Psoas muscle (tissue), 8 donors: ENCODE data around the gene TPM3. TPM values are rescaled to one million over a fixed set of nuclear protein-coding genes. Genes with fewer than 3 reads are reported as not detected.

ENCODE experiments used
- ATAC-seq, 4 donors: fragments of 200-7000 bp; cut with Tn5 transposase; one replicate each; pipeline ENCODE4 v1.9.1; 2020; ENCODE audit warnings: moderate library complexity in 3 of 4, mild to moderate bottlenecking in 2 of 4
- DNase-seq, 2 donors: peaks; one replicate each; pipeline ENCODE4 v3.0.0-alpha.2; 2020
- H3K27ac ChIP-seq: fragments of 200-600 bp; one replicate; pipeline ENCODE4 v1.8.0; 2022
- H3K27me3 ChIP-seq, 3 donors: fragments of 200-600 bp in 1 of 3; one replicate each; pipeline versions ENCODE4 v1.6.1 to v1.8.0; 2013 to 2022; ENCODE audit warnings: low read length in 2 of 3, mild to moderate bottlenecking in 2 of 3, moderate library complexity in 1 of 3; ENCODE audit not compliant: insufficient read depth in 3 of 3
- H3K36me3 ChIP-seq, 2 donors: fragments of 200-600 bp in 1 of 2; one replicate each; pipeline versions ENCODE4 v1.6.1 to v1.8.0; 2013 to 2022; ENCODE audit warnings: low read depth in 1 of 2, mild to moderate bottlenecking in 1 of 2, moderate library complexity in 1 of 2; ENCODE audit not compliant: insufficient read depth in 1 of 2
- H3K4me1 ChIP-seq: fragments of 200-600 bp; one replicate; pipeline ENCODE4 v1.8.0; 2022
- H3K4me3 ChIP-seq: fragments of 200-600 bp; one replicate; pipeline ENCODE4 v1.8.0; 2022; ENCODE audit warnings: mild to moderate bottlenecking
- H3K9me3 ChIP-seq: fragments of 200-600 bp; one replicate; pipeline ENCODE4 v1.8.0; 2022
- CTCF ChIP-seq: fragments of 200-600 bp; IDR thresholded peaks from one replicate; pipeline ENCODE4 v1.8.0; 2022; ENCODE audit warnings: antibody characterized with exemption
- WGBS, 3 donors: extraction: QIAGEN DNeasy Blood & Tissue Kit; methylation state at CpG; one replicate each; pipeline versions ENCODE4 v1.1.6 to v1.1.7; 2013; 5-methylcytosine and 5-hydroxymethylcytosine counted together
- intact Hi-C, 2 donors: fragments of 100-400 bp; cut with DNase I; formaldehyde crosslinking; loops; one replicate each; pipeline versions ENCODE4 v1.11.0 to v1.14.2; 2022
- polyA plus RNA-seq, 3 donors: library from polyadenylated mRNA; stranded (reverse); fragments of 200-250 nt; gene quantifications; one replicate each; pipeline ENCODE4 v1.2.3, GENCODE V29; 2013
- total RNA-seq, 4 donors: library from RNA; stranded (reverse); fragmentation: NEBNext Ultra II Directional in 2 of 4; extraction: Animal tissue kit (Norgen Biotek cat#: 25700) in 2 of 4; gene quantifications; one replicate each; pipeline versions ENCODE4 v1.2.1 to v1.2.4, GENCODE V29; 2021 to 2023
- donor health status: healthy with polysubstance abuse.
- donor health status: DM: no; HTN: no; CAD: no; lungs with moderate emphysema.
- donor health status: Bipolar disorder and iron deficiency.
- donor health status: healthy.
- donor health status: DM: yes; HTN: yes; CAD: no.
- donor health status: DM: no; HTN: no; CAD: no.
- donor health status: DM: no; HTN: no; CAD: no.
- donor health status: DM: yes; HTN: yes; CAD: no.

Gene TPM3
- total and polyA plus RNA-seq, 7 donors, result 1,778 to 3,898 (median 2,728) TPM

- peaks cover 5 to 65% of the 10 kb centered on the region in 2 donors for H3K36me3 ChIP-seq
- ATAC-seq, result peak in 1 of 4 donors; percentile 1
- 81 to 89% (median 84%) methylated on average over 8 of the region's 8 CpGs for WGBS, 3 donors
- H3K27me3 ChIP-seq, result no peaks in the 10 kb centered on the region
- no peak for DNase-seq
- H3K9me3 ChIP-seq, result peaks cover 3% of the 10 kb centered on the region
- peaks cover 8% of the 10 kb centered on the region for H3K4me1 ChIP-seq
- H3K27ac ChIP-seq, result no peak overlapping the region
- intact Hi-C loops, result no loop called here
- H3K4me3 ChIP-seq, result no peak overlapping the region
- TF ChIP-seq CTCF, result no peak
These were observed 33.4 kb downstream of the TPM3 start for GRCh38 chr1:154158307-154159125.

GRCh38 chr1:154157520-154158306 is 34.2 kb downstream of the TPM3 start:
- ATAC-seq (no peak), DNase-seq (no peak)
- Histone ChIP-seq H3K36me3 (peaks cover 5 to 57% of the 10 kb centered on the region in 2 donors), H3K4me1 (peaks cover 8% of the 10 kb centered on the region), H3K4me3 (no peak overlapping the region), H3K27me3 (no peaks in the 10 kb centered on the region), H3K9me3 (peaks cover 3% of the 10 kb centered on the region), H3K27ac (peak overlapping the region; percentile 44)
- WGBS, 3 donors, result 78 to 85% (median 83%) methylated on average over 7 of the region's 7 CpGs
- intact Hi-C loops, result no loop called here
- TF ChIP-seq CTCF, result no peak

- intact Hi-C loops, result no loop called here
- H3K4me1 ChIP-seq, result peaks cover 18% of the 10 kb centered on the region
These were observed 36.6 kb downstream of the TPM3 start for GRCh38 chr1:154155251-154155650.

GRCh38 chr1:154154534-154155191 is 37.2 kb downstream of the TPM3 start, which contains the start of gene NUP210L:
TSS of gene NUP210L (minus strand) at chr1:154155073.
- H3K9me3 ChIP-seq, result peaks cover 3% of the 10 kb centered on the region
- WGBS, 3 donors, result 78 to 80% (median 78%) methylated on average over 29 of the region's 29 CpGs
- peaks cover 18% of the 10 kb centered on the region for H3K4me1 ChIP-seq
- DNase-seq (peak; percentile 59 to 74), ATAC-seq (peak; percentile 38 to 56 (median 45))
- TF ChIP-seq CTCF, result no peak
- intact Hi-C loops, result no loop called here
- no peak within 1 kb of the TSS for H3K4me3 ChIP-seq
- H3K27me3 ChIP-seq, result no peaks in the 10 kb centered on the region
- H3K27ac ChIP-seq, result peak within 1 kb of the TSS; percentile 63
- peaks cover 5 to 38% of the 10 kb centered on the region in 2 donors for H3K36me3 ChIP-seq

More at GRCh38 chr1:154155251-154155650, 36.6 kb downstream of the TPM3 start:
- no peak for DNase-seq
- ATAC-seq, result peak in 2 of 4 donors; percentile 1 to 3
- H3K4me3 ChIP-seq, result no peak overlapping the region
- TF ChIP-seq CTCF, result no peak
- no peaks in the 10 kb centered on the region for H3K27me3 ChIP-seq
- H3K27ac ChIP-seq, result peak overlapping the region; percentile 53
- H3K36me3 ChIP-seq, result peaks cover 5 to 42% of the 10 kb centered on the region in 2 donors
- H3K9me3 ChIP-seq, result peaks cover 3% of the 10 kb centered on the region
- 50 to 58% (median 55%) methylated on average over 9 of the region's 9 CpGs for WGBS, 3 donors
